ENCODE results near the gene PPP2CA.
"Not testable (repeated sequence)": the region's sequence is repeated elsewhere in the genome, so short reads cannot be mapped to it uniquely, and the experiment has no call there.

Gene PPP2CA

DNA sequence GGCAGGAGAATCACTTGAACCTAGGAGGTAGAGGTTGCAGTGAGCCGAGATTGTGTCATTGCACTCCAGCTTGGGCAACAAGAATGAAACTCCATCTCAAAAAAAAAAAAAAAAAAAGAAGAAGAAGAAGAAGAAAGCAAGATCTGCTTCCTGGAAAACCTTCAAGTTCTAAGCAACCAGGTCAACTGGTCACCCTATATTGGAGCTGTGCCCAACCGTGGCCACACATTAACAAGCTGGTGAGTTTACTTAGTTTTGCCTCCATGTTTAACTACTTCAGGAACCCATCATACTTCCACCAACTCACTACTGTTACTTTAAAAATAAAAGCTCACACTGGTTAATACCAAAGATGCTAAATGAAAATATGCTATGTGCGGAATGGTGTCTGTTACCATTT is 36.8 kb downstream of the PPP2CA start:
- no peak for DNase-seq (ENCODE audit: low read depth in 2 of 2)

GRCh38 chr5:134188092-134188491 is 37.8 kb downstream of the PPP2CA start:
- no peak for DNase-seq (ENCODE audit: low read depth in 2 of 2)

DNA sequence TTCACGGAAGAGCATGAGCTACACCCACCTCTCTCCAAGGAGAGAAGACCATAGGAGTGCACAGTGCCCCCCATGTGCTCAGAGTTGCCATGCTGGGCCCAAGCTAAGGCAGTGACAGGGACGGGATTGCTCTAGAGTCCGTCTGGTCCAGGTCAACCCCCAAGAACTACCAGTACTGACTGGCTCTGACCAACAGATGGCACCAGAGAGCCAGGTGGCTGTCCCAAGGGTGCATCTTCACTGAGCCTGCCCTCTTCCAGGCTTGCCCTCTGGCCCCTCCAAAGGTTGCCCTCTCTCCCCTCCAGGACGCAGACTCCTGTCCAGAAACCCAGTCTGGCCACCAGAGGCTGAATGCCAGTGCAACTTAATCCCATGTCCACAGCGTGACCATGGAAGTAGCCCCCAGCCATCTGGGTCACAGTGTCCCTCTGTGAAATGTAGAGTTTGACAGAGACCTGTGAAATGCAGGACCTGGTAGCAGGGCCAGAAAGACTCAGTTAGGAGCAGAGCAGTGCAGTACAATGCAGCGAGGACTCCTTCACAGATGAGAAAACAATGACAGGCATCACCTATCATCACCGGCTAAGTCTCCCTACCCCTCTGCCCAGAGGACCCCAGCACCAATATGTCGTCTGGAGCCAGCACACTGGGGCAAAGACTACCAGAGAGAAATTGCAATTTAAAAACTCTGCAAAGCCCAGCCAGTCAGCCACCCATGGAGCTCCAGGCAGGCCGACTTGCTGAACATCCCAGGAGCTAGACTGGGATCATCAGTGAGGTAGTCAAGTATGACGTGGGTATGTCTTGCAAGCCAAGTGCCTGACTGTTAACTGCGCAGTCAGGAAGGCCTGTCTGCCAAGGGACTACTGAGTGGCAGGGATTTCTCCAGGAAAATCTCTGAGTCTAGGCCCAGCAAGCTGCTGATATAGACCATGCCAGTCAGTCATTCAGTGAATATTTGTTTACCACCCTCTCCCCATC is 41.4 kb downstream of the PPP2CA start:
- no peak for DNase-seq (ENCODE audit: low read depth in 2 of 2)

GRCh38 chr5:134183481-134183880 is 42.4 kb downstream of the PPP2CA start:
- DNase-seq (ENCODE audit: low read depth in 2 of 2), result no peak

DNA sequence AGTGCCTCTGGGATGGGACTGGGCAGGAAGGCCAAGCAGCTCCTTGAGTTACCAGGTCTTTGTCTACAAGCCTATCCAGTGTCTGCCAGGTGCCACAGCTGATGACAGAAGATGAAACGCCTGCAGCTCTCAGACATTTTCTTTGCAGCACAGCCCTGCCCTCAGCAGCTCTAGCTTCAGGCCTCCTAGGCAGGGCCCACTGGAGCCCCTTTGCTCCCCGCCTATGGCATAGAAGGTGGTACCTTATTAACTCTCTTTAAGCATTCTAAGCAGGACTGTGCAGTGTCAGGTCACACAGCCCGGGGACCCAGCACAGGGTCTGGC is 47.8 kb downstream of the PPP2CA start:
- no peak for DNase-seq (ENCODE audit: low read depth in 2 of 2)

- no peak for DNase-seq (ENCODE audit: low read depth in 2 of 2)
These were observed 48.3 kb downstream of the PPP2CA start for GRCh38 chr5:134177369-134178095.

- DNase-seq (ENCODE audit: low read depth in 2 of 2), result peak; percentile 64 to 70
These were observed 49.1 kb downstream of the PPP2CA start, which contains the start of gene SKP1 for GRCh38 chr5:134176511-134177368. TSS of gene SKP1 (minus strand) at chr5:134176950. CDS start at chr5:134174022, 2,928 bp downstream.

DNA sequence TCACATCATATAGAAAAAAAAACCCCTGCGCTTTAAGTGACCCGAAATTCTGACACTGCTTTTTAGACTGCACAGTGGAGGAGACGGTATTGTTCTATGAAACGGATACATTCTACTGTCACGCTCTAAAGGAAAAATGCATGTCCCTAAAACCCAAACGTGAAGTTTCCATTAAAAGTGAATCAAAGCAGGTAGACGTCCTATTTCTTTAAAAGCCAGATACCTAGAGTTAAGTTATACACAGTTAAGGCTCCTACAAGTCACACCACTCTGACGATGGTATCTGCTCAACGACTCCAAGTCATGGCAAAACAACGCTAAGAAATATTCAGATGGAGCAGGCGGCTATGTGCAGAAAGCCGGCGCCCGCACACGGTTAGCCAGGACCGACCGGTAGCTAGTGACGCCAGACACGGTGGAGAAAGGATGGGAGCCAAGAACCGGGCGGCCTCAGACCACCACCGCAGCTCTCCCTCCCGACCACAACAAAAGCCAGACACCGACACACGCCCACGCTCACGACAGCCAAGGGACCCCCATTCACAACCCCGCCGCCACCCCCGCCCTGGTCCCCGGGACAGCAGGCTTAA is 49.9 kb downstream of the PPP2CA start:
- DNase-seq (ENCODE audit: low read depth in 2 of 2), result no peak

DNA sequence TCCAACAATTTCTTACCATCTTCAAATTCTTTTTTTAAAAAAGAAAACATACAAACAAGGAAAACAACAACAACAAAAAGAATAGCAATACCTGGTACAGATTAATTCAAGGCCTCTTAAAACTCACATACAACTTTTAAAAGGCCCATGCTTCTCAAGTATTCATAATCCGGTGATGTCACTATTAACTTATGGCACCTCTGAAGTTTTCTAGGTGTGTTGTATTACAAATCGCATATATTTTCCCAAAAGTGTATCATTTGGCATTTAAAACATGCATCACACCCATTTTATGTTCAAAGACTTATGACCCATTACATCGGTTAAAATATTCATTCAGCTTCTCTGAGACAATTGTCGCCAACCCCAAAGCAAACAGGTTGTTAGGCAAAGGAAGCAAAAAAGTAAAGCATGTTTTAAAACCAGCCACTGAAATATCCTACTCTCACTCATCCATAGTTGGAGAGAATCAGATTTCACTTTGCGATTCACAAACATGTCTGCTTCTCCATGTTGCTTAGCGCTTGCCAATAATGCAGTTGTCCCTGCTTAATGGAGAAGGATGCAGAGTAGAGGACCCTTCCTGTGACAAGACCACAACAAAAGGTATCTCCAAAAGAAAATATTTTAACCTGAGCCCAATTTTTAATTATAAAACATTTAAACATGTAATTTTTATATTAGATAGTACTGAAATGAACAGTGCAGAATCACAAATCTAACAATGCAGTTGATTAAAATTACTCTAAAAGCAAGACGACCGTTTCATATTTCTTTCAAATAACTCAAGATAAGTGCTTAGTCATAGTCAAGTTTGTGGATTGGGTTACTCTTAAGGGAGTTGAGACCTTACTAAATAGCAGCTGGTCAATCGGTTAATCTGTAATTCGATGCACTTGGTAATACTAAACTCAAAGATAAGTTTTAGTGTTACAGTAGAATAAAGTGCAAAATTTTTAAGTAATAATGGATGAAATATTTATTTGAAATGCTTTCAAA is 50.7 kb downstream of the PPP2CA start:
- DNase-seq (ENCODE audit: low read depth in 2 of 2), result no peak

DNA sequence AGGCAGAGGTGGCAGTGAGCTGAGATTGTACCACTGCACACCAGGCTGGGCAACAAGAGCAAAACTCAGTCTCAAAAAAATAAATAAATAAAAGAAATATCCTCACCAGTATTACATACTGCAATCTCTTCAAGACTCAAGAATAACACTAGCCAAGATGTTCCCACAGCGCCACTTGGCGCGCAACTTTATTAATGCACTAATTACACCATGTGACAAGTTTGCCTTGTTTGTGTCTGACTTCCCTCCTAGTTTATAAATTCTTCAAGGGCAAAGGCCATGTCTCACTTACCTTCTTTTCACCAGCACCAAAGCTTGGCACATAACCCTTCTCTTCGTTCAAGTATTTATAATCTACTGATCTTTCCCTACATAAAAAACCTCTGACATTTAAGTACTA is 53.9 kb downstream of the PPP2CA start:
- no peak for DNase-seq (ENCODE audit: low read depth in 2 of 2)

DNA sequence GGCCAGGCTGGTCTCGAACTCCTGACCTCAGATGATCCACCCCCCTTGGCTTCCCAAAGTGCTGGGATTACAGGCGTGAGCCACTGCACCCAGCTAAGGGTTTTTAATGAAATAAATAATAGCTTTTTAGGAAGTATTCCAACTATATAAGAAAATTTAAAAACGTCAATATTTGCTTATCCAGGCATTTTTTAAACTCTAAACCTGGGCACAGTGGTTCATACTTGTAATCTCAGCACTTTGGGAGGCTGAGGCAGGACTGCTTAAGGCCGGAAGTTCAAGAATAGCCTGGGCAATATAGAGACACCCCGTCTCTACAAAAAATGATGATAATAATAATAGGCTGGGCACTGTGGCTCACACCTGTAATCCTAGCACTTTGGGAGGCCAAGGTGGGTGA is 63.3 kb downstream of the PPP2CA start:
- no peak for DNase-seq (ENCODE audit: low read depth in 2 of 2)

DNA sequence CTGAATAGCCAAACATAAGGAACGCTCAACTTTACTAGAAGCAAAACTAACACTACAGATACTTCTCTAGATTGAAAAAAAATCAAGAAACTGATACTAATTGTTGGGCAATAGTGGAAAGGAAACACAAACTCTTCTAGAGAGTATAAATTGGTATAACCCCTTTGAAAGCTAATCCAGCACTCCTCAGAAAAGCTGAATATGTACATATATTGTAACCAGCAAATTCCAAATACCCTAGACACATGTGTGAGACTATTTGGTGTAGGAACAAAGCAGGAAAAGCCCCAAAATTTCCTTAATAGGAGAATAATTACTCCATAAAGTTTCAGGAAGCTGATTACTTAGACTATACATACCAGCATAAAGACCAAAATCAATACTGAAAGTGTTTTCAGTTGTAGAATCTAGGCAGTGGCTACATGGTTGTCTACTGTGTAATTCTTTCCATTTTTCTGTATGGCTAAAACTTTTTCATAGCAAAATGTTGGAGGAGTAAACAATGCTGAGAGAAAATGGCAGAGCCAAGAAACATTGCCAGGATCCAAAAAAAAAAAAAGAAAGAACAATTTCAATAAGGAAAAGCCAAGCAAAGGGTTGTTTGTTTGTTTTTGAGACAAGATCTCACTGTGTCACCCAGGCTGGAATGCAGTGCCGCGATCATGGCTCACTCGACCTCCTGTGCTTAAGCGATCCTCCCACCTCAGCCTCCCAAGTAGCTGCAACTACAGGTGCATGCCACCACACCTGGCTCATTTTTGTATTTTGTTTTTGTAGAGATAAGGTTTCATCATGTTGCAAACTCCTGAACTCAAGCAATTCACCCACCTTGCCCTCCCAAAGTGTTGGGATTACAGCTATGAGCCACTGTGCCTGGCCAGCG is 64.1 kb downstream of the PPP2CA start:
- DNase-seq (ENCODE audit: low read depth in 2 of 2), result no peak

GRCh38 chr5:134153657-134154056 is 72.2 kb downstream of the PPP2CA start:
- no peak for DNase-seq (ENCODE audit: low read depth in 2 of 2)

GRCh38 chr5:134153241-134153640 is 72.6 kb downstream of the PPP2CA start:
- no peak for DNase-seq (ENCODE audit: low read depth in 2 of 2)

GRCh38 chr5:134152173-134152832 is 73.6 kb downstream of the PPP2CA start:
- DNase-seq (ENCODE audit: low read depth in 2 of 2), result not testable (repeated sequence)

GRCh38 chr5:134151723-134152122 is 74.2 kb downstream of the PPP2CA start:
- DNase-seq (ENCODE audit: low read depth in 2 of 2), result no peak

DNA sequence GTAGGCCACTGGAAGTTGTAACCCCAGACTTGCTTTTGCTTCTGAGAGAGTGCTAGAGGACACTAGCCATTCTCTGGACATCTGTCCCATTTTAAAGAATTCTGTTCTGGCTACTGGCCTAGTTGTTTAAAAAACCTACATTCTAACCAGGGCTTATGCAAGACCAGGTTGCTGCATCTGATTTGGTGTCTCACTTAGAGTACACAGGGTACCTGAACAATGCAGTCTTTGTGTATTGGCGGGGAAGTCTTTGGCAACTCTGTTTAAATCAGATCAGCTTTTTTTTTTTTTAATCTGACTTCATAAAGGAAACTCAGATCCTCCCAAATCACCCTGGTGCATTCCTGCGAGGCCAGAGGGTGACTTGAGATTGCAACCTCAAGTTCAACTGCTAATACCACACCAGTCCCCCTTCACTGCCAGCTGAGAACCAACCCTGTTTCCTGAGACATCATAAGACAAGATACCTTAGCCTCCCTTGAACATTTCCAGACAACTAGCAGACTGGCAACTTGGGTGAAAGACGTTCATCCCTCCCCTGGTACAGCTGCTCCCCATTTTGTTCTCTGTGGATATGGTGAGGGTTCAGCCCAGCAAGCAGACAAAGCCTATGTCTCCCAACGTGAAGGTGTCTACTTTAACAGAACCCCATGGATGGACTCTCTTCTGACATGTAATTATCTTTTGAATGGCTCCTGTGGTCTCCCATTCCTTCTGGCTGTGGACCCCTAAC is 76.1 kb downstream of the PPP2CA start:
- no peak for DNase-seq (ENCODE audit: low read depth in 2 of 2)

GRCh38 chr5:134148986-134149539 is 76.8 kb downstream of the PPP2CA start:
- DNase-seq (ENCODE audit: low read depth in 2 of 2), result no peak
